Measurements from ENCODE around the gene FAM3D. TPM values are rescaled to one million over a fixed set of nuclear protein-coding genes. Genes with fewer than 3 reads are reported as not detected.
A peak's percentile ranks its signal among the peaks of the same experiment; 100 is the strongest.
"Not testable (repeated sequence)": the region's sequence is repeated elsewhere in the genome, so short reads cannot be mapped to it uniquely, and the experiment has no call there.

FAM3D gene
- total and polyA plus RNA-seq, 9 of the 15 experiments (the other 6 are each of a cell fraction or from before 2014, with no cell fraction given) = not detected

GRCh38 chr3:58696813-58697212 is 30.2 kb upstream of the FAM3D start:
- H4K20me1 ChIP-seq (replicated peaks; ENCODE audit: control insufficient read depth, insufficient read depth, low read length); H3K9me1 ChIP-seq (ENCODE audit: control insufficient read depth, insufficient read depth, low read length); intact Hi-C loops (cut with micrococcal nuclease); in situ Hi-C loops (cut with MboI); H3K79me2 ChIP-seq (ENCODE audit: control insufficient read depth, insufficient read depth, low read length); ATAC-seq; H3K4me2 ChIP-seq (ENCODE audit: insufficient read depth, low read length); H3K4me1 ChIP-seq (replicated peaks in 1 of 2; ENCODE audit: control insufficient read depth in 2 of 2, insufficient read depth in 2 of 2, low read length in 2 of 2); H3K27ac ChIP-seq (ENCODE audit: extremely low read depth, low read depth, low read length); H3K4me3 ChIP-seq; H3K27me3 ChIP-seq (ENCODE audit: control insufficient read depth in 2 of 2, insufficient read depth in 2 of 2, low read length in 2 of 2); H3K9ac ChIP-seq (ENCODE audit: insufficient read depth in 1 of 2, low read depth in 2 of 2, low read length in 2 of 2); DNase-seq (ENCODE audit: extremely low read depth in 1 of 4, low spot score in 3 of 4); H3K9me3 ChIP-seq (replicated peaks; ENCODE audit: control insufficient read depth, insufficient read depth, low read depth, low read length); FAIRE-seq; H2AFZ ChIP-seq (ENCODE audit: low read depth, low read length); CTCF ChIA-PET (ENCODE audit: low intra/inter-chr PET ratio); BruUV-seq (replicated peaks); H3K36me3 ChIP-seq (ENCODE audit: control insufficient read depth, insufficient read depth, low read length): not testable (repeated sequence)
- WGBS (ENCODE audit: insufficient coverage, low coverage, missing lambda C conversion rate) = 3% methylated on average over 3 of the region's 3 CpGs
- POLR2A ChIA-PET = interaction anchor here (0.7 kb wide), 1 partner anchor 22 kb away, joined by 3 read pairs; no protein-coding TSS in a partner anchor
- peak; percentile 52 for TF ChIP-seq RFX1 (IDR thresholded peaks at IDR 0.05)

- H3K9me1 ChIP-seq (ENCODE audit: control insufficient read depth, insufficient read depth, low read length) = no peaks in the 10 kb centered on the region
- H2AFZ ChIP-seq (ENCODE audit: low read depth, low read length) = no peak overlapping the region
- no peaks in the 10 kb centered on the region for H3K36me3 ChIP-seq (ENCODE audit: control insufficient read depth, insufficient read depth, low read length)
- ChIA-PET CTCF (ENCODE audit: low intra/inter-chr PET ratio) (no interaction called here), POLR2A (no interaction called here)
- intact Hi-C loops (cut with micrococcal nuclease) = no loop called here
- in situ Hi-C loops (cut with MboI) = no loop called here
- no peak overlapping the region for H3K4me2 ChIP-seq (ENCODE audit: insufficient read depth, low read length)
- H3K4me1 ChIP-seq (replicated peaks in 1 of 2; ENCODE audit: control insufficient read depth in 2 of 2, insufficient read depth in 2 of 2, low read length in 2 of 2) = no peaks in the 10 kb centered on the region
- no TSS peak for BruUV-seq (replicated peaks)
- H3K27me3 ChIP-seq (ENCODE audit: control insufficient read depth in 2 of 2, insufficient read depth in 2 of 2, low read length in 2 of 2) = no peaks in the 10 kb centered on the region
- H3K4me3 ChIP-seq = no peak overlapping the region
- FAIRE-seq = no peak
- 0% methylated on average over 1 of the region's 1 CpG for WGBS (ENCODE audit: insufficient coverage, low coverage, missing lambda C conversion rate)
- H3K79me2 ChIP-seq (ENCODE audit: control insufficient read depth, insufficient read depth, low read length) = no peaks in the 10 kb centered on the region
- ATAC-seq = no peak
- H3K9me3 ChIP-seq (replicated peaks; ENCODE audit: control insufficient read depth, insufficient read depth, low read depth, low read length) = no peaks in the 10 kb centered on the region
- no peak for DNase-seq (ENCODE audit: extremely low read depth in 1 of 4, low spot score in 3 of 4)
- no peaks in the 10 kb centered on the region for H4K20me1 ChIP-seq (replicated peaks; ENCODE audit: control insufficient read depth, insufficient read depth, low read length)
- no peak overlapping the region for H3K27ac ChIP-seq (ENCODE audit: extremely low read depth, low read depth, low read length)
- H3K9ac ChIP-seq (ENCODE audit: insufficient read depth in 1 of 2, low read depth in 2 of 2, low read length in 2 of 2) = no peak overlapping the region
- TF ChIP-seq ZNF280B (CRISPR knock-in tag; IDR thresholded peaks at IDR 0.05) = no peak
- TF ChIP-seq TARDBP (IDR thresholded peaks at IDR 0.05) = no peak
- TF ChIP-seq HNRNPUL1 (IDR thresholded peaks at IDR 0.05; ENCODE audit: low read length) = no peak
- no peak for TF ChIP-seq SAP30 (IDR thresholded peaks at IDR 0.05; ENCODE audit: borderline replicate concordance, insufficient read depth, low read depth, low read length, poor library complexity, severe bottlenecking)
- TF ChIP-seq ZNF655 (CRISPR knock-in tag; IDR thresholded peaks at IDR 0.05) = no peak
- TF ChIP-seq CEBPB (tag; IDR thresholded peaks at IDR 0.05) = no peak
- no peak for TF ChIP-seq ZNF79 (CRISPR knock-in tag; IDR thresholded peaks at IDR 0.05; ENCODE audit: low read depth)
- no peak for TF ChIP-seq HOXB6 (CRISPR knock-in tag; IDR thresholded peaks at IDR 0.05; ENCODE audit: borderline replicate concordance)
- no peak for TF ChIP-seq STAT5A (IDR thresholded peaks at IDR 0.05; ENCODE audit: borderline replicate concordance, low read length)
- TF ChIP-seq UBTF (IDR thresholded peaks at IDR 0.05; ENCODE audit: borderline replicate concordance in 1 of 2, low read depth in 2 of 2, low read length in 2 of 2) = no peak
- TF ChIP-seq THRAP3 (IDR thresholded peaks at IDR 0.05; ENCODE audit: borderline replicate concordance) = no peak
These were observed 29.5 kb upstream of the FAM3D start for GRCh38 chr3:58696093-58696492.

Data from K562 (cell line).